ENCODE data around the gene CYP51A1.

- TF ChIP-seq CTCF (IDR thresholded peaks at IDR 0.05; ENCODE audit: insufficient read depth, low read length, poor library complexity, severe bottlenecking) (no peak), EZH2phosphoT487 (conservative IDR thresholded peaks at IDR 0.05; ENCODE audit: low read length) (no peak)
These were observed 22.7 kb upstream of the CYP51A1 start for GRCh38 chr7:92156990-92157389.

All from SU-DHL-6 (cell line).